WTC11 (cell line): ENCODE data around the gene RAB22A. TPM values are rescaled to one million over a fixed set of nuclear protein-coding genes. Genes with fewer than 3 reads are reported as not detected.

Experiments used
- ATAC-seq: fragments of 200-7000 bp; cut with Tn5 transposase; 2 replicates; pipeline ENCODE4 v1.10.0; 2021; ENCODE audit warnings: mild to moderate bottlenecking, moderate library complexity
- CTCF ChIA-PET: fragments of 300-600 bp; sonication (Branson Sonifier 250); formaldehyde crosslinking; loops from one replicate; lab custom pipeline; 2021; ENCODE audit warnings: antibody characterized with exemption; lab: Charles Lee
- POLR2A ChIA-PET: fragments of 350-600 bp; sonication (Branson Sonifier 250); formaldehyde crosslinking; loops from one replicate; lab custom pipeline; 2021; ENCODE audit warnings: antibody characterized with exemption; lab: Charles Lee
- DNase-seq: peaks from one replicate; pipeline ENCODE4 v3.0.0; 2021; ENCODE audit warnings: low spot score
- H3K27ac Mint-ChIP-seq: 2 replicates; pipeline ENCODE4 v1.8.0; 2021; ENCODE audit warnings: mixed read lengths
- H3K27me3 Mint-ChIP-seq: 2 replicates; pipeline ENCODE4 v1.8.0; 2021; ENCODE audit warnings: low read depth, mild to moderate bottlenecking, moderate library complexity, mixed read lengths
- H3K36me3 Mint-ChIP-seq: 2 replicates; pipeline ENCODE4 v1.8.0; 2021; ENCODE audit warnings: mixed read lengths
- H3K4me1 Mint-ChIP-seq: 2 replicates; pipeline ENCODE4 v1.8.0; 2022; ENCODE audit warnings: mixed read lengths
- H3K4me3 Mint-ChIP-seq: 2 replicates; pipeline ENCODE4 v1.8.0; 2021; ENCODE audit warnings: mild to moderate bottlenecking, moderate library complexity, mixed read lengths
- H3K9me3 Mint-ChIP-seq: 2 replicates; pipeline ENCODE4 v1.8.0; 2021; ENCODE audit warnings: mixed read lengths
- EMX1 ChIP-seq: fragments of 250-450 bp; sonication (Bioruptor Pico); IDR thresholded peaks from 2 replicates; pipeline ENCODE4 v1.8.0; 2021; ENCODE audit warnings: mild to moderate bottlenecking
- FOXP1 ChIP-seq: sonication (generic); formaldehyde crosslinking; IDR thresholded peaks from 2 replicates; pipeline ENCODE4 v1.8.0; 2022; ENCODE audit warnings: missing genetic modification reagents, mild to moderate bottlenecking, moderate library complexity, borderline replicate concordance
- GABPB1 ChIP-seq: sonication (generic); formaldehyde crosslinking; IDR thresholded peaks from 2 replicates; pipeline ENCODE4 v1.8.1; 2023; ENCODE audit warnings: mild to moderate bottlenecking, missing genetic modification reagents
- MXD4 ChIP-seq: fragments of 250-450 bp; sonication (Bioruptor Pico); IDR thresholded peaks from 2 replicates; pipeline ENCODE4 v1.8.0; 2021; ENCODE audit warnings: mild to moderate bottlenecking, moderate library complexity, borderline replicate concordance
- NFATC4 ChIP-seq: fragments of 250-450 bp; sonication (Bioruptor Pico); IDR thresholded peaks from 2 replicates; pipeline ENCODE4 v1.9.0; 2021; ENCODE audit warnings: mild to moderate bottlenecking
- SP1 ChIP-seq: sonication (generic); formaldehyde crosslinking; conservative IDR thresholded peaks from 2 replicates; pipeline ENCODE4 v1.8.1; 2022; ENCODE audit warnings: missing genetic modification reagents
- ZNF671 ChIP-seq: fragments of 250-450 bp; sonication (Bioruptor Pico); IDR thresholded peaks from 2 replicates; pipeline ENCODE4 v1.8.0; 2021; ENCODE audit warnings: mild to moderate bottlenecking
- total RNA-seq: library from RNA; stranded (reverse); gene quantifications from 3 replicates; pipeline ENCODE4 v1.2.3, GENCODE V29; 2021
- TF ChIP-seq, protein P1 (sequence below): fragments of 250-450 bp; sonication (Bioruptor Pico); IDR thresholded peaks from 2 replicates; pipeline ENCODE4 v1.9.0; 2021; ENCODE audit warnings: moderate library complexity, mild to moderate bottlenecking, inconsistent platforms, borderline replicate concordance
- TF ChIP-seq, protein P2 (sequence below): sonication (generic); formaldehyde crosslinking; IDR thresholded peaks from 2 replicates; pipeline ENCODE4 v1.8.0; 2022; ENCODE audit warnings: mild to moderate bottlenecking, missing genetic modification reagents
- TF ChIP-seq, protein P3 (sequence below): sonication (generic); formaldehyde crosslinking; IDR thresholded peaks from 2 replicates; pipeline ENCODE4 v1.8.0; 2022; ENCODE audit warnings: mild to moderate bottlenecking, missing genetic modification reagents
- TF ChIP-seq, protein P4 (sequence below): sonication (generic); formaldehyde crosslinking; conservative IDR thresholded peaks from 2 replicates; pipeline ENCODE4 v1.8.1; 2023; ENCODE audit warnings: mild to moderate bottlenecking, low read depth, missing genetic modification reagents, moderate library complexity
- TF ChIP-seq, protein P5 (sequence below): fragments of 250-450 bp; sonication (Bioruptor Pico); conservative IDR thresholded peaks from 2 replicates; pipeline ENCODE4 v1.9.0; 2021; ENCODE audit warnings: mild to moderate bottlenecking
- TF ChIP-seq, protein P6 (sequence below): sonication (generic); formaldehyde crosslinking; IDR thresholded peaks from 2 replicates; pipeline ENCODE4 v1.8.0; 2022; ENCODE audit warnings: missing genetic modification reagents
- TF ChIP-seq, protein P7 (sequence below): fragments of 200-600 bp; IDR thresholded peaks from 2 replicates; pipeline ENCODE4 v1.8.0; 2022; ENCODE audit warnings: antibody characterized with exemption

The RAB22A gene
- total RNA-seq, 1 experiment from 2014 or later = 6.0 TPM

DNA sequence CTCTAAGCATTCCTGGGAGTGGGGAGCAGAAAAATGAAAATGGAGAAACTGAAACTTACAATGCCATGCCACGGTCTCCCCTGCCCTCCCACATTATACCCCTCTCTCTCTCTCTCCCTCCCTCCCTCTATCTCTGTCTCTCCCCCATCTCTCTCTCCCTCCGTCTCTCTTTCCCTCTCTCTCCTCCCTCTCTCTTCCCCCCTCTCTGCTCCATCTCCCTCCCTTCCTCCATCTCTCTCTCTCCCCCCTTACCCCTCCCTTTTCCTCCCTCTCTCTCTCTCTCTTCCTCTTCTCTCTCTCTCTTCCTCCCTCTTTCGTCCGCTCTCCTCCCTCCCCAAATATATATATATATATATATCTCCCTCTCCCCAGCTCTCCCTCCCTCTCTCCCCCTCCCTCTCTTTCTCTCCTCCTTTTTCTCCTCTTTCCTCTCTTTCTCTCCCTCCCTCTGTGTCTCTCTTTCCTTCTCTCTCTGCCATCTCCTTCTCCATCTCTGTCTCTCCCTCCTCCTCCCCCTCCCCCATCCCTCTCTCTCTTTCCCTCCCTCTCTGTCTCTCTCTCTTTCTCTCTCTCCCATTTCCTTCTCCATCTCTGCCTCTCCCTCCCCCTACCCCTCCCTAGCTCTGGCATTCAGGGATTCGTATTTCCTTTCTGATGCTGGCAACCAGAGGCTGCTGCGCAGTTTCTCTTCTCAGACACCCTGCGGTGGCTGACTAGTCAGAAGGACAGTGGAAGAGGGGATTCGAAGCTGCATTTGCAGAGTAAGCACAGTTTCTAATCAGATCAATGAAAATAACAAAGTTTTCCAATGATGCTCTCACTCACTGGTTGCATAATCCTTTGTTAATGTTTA is 65.6 kb downstream of the RAB22A start:
- Mint-ChIP-seq H3K4me1 (peaks cover 64% of the 10 kb centered on the region), H3K36me3 (no peaks in the 10 kb centered on the region), H3K27ac (peak overlapping the region; percentile 97), H3K4me3 (peak overlapping the region; percentile 64), H3K9me3 (peaks cover 4% of the 10 kb centered on the region; the same call in 1 of the 2 replicates), H3K27me3 (no peaks in the 10 kb centered on the region; the same call in 1 of the 2 replicates)
- ATAC-seq (peak; percentile 73), DNase-seq (peak; percentile 52)
- ChIA-PET POLR2A (interaction anchor here (0.6 to 1.2 kb wide), 6 partner anchors 12 to 684 kb away, joined by 3 to 6 read pairs (median 4); partner anchors contain the start of gene VAPB), CTCF (interaction anchor here (0.6 to 2.7 kb wide), 7 partner anchors 14 to 159 kb away, joined by 3 to 9 read pairs (median 3); partner anchors contain the start of gene VAPB)
- TF ChIP-seq SP1 (CRISPR knock-in tag) (0 out of 2 replicates have a peak, but pooled peaks have one; percentile 41), ZNF671 (CRISPR knock-in tag) (no peak)
- TF ChIP-seq, protein P1, sequence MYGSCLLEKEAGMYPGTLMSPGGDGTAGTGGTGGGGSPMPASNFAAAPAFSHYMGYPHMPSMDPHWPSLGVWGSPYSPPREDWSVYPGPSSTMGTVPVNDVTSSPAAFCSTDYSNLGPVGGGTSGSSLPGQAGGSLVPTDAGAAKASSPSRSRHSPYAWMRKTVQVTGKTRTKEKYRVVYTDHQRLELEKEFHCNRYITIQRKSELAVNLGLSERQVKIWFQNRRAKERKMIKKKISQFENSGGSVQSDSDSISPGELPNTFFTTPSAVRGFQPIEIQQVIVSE (CRISPR knock-in tag) = no peak

DNA sequence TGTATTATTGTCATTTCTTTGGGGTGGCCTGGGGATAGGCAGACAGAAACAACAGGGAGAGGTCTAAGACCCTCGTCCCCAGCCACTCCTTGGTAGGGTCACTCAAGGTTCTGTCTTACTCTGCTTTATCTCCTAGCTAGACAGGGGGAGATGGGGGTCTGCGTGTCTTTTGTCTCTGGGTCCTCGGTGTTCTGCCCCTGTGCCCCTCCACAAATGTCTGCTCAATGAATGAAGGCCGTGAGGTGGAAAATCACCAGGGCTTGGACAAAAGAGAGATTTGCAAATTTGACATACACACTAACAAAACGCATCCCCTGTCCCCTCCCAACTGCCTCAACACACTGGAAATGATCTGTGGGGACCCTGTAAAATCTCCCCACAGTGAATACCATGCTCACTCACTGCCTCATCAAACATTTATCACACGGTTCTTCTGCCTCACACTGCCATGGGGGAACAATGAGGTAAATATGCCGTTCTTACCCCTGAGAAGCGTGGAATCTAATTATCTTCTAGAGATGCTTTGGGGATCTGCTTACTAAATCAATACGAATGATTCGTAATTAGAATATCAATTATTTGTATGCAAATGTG is 66.3 kb downstream of the RAB22A start:
- Mint-ChIP-seq H3K27ac (peak overlapping the region; percentile 97), H3K9me3 (peaks cover 8% of the 10 kb centered on the region), H3K27me3 (peaks cover 2% of the 10 kb centered on the region; the same call in 1 of the 2 replicates), H3K36me3 (peaks cover 4% of the 10 kb centered on the region), H3K4me1 (peaks cover 66% of the 10 kb centered on the region), H3K4me3 (peak overlapping the region; percentile 64)
- ATAC-seq = peak; percentile 6; the same call in 1 of the 2 replicates
- ChIA-PET CTCF (interaction anchor here (0.6 to 2.7 kb wide), 6 partner anchors 13 to 146 kb away, joined by 3 to 9 read pairs (median 4); partner anchors contain the start of gene VAPB), POLR2A (interaction anchor here (0.6 to 1.2 kb wide), 5 partner anchors 13 to 264 kb away, joined by 3 to 4 read pairs (median 4); partner anchors contain the start of gene VAPB)
- TF ChIP-seq, protein P2, sequence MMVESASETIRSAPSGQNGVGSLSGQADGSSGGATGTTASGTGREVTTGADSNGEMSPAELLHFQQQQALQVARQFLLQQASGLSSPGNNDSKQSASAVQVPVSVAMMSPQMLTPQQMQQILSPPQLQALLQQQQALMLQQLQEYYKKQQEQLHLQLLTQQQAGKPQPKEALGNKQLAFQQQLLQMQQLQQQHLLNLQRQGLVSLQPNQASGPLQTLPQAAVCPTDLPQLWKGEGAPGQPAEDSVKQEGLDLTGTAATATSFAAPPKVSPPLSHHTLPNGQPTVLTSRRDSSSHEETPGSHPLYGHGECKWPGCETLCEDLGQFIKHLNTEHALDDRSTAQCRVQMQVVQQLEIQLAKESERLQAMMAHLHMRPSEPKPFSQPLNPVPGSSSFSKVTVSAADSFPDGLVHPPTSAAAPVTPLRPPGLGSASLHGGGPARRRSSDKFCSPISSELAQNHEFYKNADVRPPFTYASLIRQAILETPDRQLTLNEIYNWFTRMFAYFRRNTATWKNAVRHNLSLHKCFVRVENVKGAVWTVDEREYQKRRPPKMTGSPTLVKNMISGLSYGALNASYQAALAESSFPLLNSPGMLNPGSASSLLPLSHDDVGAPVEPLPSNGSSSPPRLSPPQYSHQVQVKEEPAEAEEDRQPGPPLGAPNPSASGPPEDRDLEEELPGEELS (CRISPR knock-in tag) = no peak
- DNase-seq = no peak

DNA sequence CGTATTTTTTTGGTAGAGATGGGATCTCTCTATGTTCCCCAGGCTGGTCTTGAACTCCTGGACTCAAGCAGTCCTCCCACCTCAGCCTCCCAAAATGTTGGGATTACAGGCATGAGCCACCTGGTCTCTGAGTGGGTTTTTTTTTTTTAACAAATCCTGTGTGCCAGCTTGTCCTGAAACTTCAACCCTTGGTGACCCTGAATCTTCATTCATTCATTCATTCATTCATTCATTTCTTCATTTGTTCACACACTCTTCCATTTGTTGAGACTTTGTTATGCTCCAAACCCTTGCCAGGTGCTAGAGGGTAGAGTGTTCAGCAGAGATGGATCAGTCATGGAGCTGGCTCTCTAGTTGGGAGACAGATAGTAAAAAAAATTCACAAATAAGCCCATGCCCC is 67.5 kb downstream of the RAB22A start:
- Mint-ChIP-seq H3K4me3 (no peak overlapping the region), H3K36me3 (peaks cover 16% of the 10 kb centered on the region), H3K4me1 (peaks cover 63% of the 10 kb centered on the region), H3K27me3 (peaks cover 10% of the 10 kb centered on the region; the same call in 1 of the 2 replicates), H3K9me3 (peaks cover 20% of the 10 kb centered on the region), H3K27ac (no peak overlapping the region)
- ChIA-PET POLR2A (interaction anchor here (1.1 kb wide), 1 partner anchor 12 kb away, joined by 4 read pairs; no protein-coding TSS in a partner anchor), CTCF (interaction anchor here (2.7 kb wide), 1 partner anchor 12 kb away, joined by 8 read pairs; the partner anchor contains the start of gene VAPB)
- ATAC-seq (no peak), DNase-seq (no peak)
- TF ChIP-seq EMX1 (CRISPR knock-in tag) = no peak
- TF ChIP-seq GABPB1 (CRISPR knock-in tag) = no peak
- TF ChIP-seq, protein P3, sequence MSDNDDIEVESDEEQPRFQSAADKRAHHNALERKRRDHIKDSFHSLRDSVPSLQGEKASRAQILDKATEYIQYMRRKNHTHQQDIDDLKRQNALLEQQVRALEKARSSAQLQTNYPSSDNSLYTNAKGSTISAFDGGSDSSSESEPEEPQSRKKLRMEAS (CRISPR knock-in tag) = no peak
- TF ChIP-seq, protein P4, sequence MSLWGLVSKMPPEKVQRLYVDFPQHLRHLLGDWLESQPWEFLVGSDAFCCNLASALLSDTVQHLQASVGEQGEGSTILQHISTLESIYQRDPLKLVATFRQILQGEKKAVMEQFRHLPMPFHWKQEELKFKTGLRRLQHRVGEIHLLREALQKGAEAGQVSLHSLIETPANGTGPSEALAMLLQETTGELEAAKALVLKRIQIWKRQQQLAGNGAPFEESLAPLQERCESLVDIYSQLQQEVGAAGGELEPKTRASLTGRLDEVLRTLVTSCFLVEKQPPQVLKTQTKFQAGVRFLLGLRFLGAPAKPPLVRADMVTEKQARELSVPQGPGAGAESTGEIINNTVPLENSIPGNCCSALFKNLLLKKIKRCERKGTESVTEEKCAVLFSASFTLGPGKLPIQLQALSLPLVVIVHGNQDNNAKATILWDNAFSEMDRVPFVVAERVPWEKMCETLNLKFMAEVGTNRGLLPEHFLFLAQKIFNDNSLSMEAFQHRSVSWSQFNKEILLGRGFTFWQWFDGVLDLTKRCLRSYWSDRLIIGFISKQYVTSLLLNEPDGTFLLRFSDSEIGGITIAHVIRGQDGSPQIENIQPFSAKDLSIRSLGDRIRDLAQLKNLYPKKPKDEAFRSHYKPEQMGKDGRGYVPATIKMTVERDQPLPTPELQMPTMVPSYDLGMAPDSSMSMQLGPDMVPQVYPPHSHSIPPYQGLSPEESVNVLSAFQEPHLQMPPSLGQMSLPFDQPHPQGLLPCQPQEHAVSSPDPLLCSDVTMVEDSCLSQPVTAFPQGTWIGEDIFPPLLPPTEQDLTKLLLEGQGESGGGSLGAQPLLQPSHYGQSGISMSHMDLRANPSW = no peak
- TF ChIP-seq, protein P5, sequence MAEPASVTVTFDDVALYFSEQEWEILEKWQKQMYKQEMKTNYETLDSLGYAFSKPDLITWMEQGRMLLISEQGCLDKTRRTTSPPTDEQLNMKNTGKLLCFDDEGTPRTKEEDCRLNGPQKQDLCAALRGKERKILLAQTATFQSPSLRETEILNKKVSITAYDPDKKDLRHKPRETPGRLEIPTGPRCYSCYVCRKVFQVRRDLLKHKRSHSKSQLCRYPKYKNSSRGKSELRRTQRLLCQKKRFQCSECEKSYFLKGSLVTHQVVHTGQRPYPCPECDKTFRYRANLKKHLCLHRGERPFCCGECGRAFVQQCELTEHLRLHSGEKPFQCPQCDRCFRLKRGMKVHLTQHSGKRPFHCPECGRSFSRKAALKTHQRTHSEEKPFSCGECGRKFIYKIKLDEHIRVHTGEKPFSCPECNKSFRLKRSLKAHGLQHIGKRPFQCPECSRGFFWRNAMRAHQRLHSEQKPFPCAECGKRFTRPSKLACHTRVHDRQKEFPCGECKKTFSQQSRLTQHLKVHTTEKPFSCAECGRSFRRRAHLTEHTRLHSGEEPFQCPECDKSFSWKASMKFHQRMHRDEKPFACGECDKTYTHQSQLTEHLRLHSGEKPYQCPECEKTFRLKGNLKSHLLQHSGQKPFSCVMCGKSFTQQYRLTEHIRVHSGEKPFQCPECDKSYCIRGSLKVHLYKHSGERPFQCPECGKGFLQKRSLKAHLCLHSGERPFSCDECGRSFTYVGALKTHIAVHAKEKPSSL (CRISPR knock-in tag) = no peak
- TF ChIP-seq, protein P6, sequence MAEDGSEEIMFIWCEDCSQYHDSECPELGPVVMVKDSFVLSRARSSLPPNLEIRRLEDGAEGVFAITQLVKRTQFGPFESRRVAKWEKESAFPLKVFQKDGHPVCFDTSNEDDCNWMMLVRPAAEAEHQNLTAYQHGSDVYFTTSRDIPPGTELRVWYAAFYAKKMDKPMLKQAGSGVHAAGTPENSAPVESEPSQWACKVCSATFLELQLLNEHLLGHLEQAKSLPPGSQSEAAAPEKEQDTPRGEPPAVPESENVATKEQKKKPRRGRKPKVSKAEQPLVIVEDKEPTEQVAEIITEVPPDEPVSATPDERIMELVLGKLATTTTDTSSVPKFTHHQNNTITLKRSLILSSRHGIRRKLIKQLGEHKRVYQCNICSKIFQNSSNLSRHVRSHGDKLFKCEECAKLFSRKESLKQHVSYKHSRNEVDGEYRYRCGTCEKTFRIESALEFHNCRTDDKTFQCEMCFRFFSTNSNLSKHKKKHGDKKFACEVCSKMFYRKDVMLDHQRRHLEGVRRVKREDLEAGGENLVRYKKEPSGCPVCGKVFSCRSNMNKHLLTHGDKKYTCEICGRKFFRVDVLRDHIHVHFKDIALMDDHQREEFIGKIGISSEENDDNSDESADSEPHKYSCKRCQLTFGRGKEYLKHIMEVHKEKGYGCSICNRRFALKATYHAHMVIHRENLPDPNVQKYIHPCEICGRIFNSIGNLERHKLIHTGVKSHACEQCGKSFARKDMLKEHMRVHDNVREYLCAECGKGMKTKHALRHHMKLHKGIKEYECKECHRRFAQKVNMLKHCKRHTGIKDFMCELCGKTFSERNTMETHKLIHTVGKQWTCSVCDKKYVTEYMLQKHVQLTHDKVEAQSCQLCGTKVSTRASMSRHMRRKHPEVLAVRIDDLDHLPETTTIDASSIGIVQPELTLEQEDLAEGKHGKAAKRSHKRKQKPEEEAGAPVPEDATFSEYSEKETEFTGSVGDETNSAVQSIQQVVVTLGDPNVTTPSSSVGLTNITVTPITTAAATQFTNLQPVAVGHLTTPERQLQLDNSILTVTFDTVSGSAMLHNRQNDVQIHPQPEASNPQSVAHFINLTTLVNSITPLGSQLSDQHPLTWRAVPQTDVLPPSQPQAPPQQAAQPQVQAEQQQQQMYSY = no peak
- TF ChIP-seq, protein P7, sequence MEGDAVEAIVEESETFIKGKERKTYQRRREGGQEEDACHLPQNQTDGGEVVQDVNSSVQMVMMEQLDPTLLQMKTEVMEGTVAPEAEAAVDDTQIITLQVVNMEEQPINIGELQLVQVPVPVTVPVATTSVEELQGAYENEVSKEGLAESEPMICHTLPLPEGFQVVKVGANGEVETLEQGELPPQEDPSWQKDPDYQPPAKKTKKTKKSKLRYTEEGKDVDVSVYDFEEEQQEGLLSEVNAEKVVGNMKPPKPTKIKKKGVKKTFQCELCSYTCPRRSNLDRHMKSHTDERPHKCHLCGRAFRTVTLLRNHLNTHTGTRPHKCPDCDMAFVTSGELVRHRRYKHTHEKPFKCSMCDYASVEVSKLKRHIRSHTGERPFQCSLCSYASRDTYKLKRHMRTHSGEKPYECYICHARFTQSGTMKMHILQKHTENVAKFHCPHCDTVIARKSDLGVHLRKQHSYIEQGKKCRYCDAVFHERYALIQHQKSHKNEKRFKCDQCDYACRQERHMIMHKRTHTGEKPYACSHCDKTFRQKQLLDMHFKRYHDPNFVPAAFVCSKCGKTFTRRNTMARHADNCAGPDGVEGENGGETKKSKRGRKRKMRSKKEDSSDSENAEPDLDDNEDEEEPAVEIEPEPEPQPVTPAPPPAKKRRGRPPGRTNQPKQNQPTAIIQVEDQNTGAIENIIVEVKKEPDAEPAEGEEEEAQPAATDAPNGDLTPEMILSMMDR = no peak
- TF ChIP-seq NFATC4 (CRISPR knock-in tag) = no peak
- no peak for TF ChIP-seq MXD4 (CRISPR knock-in tag)
- no peak for TF ChIP-seq FOXP1 (CRISPR knock-in tag)
